Stimulated activated CD4-positive, alpha-beta T cell treated with anti-CD3 and anti-CD28 coated beads, Interleukin-1b, Interleukin-23, amount 100 ng/mL, for 1 hour (primary cell): Measurements from ENCODE around the gene NTN3.

ENCODE experiments used
- DNase-seq, 2 donors: peaks; one replicate each; pipeline ENCODE4 v3.0.0-alpha.2; 2020; ENCODE audit warnings: low read depth in 2 of 2

Gene NTN3

DNA sequence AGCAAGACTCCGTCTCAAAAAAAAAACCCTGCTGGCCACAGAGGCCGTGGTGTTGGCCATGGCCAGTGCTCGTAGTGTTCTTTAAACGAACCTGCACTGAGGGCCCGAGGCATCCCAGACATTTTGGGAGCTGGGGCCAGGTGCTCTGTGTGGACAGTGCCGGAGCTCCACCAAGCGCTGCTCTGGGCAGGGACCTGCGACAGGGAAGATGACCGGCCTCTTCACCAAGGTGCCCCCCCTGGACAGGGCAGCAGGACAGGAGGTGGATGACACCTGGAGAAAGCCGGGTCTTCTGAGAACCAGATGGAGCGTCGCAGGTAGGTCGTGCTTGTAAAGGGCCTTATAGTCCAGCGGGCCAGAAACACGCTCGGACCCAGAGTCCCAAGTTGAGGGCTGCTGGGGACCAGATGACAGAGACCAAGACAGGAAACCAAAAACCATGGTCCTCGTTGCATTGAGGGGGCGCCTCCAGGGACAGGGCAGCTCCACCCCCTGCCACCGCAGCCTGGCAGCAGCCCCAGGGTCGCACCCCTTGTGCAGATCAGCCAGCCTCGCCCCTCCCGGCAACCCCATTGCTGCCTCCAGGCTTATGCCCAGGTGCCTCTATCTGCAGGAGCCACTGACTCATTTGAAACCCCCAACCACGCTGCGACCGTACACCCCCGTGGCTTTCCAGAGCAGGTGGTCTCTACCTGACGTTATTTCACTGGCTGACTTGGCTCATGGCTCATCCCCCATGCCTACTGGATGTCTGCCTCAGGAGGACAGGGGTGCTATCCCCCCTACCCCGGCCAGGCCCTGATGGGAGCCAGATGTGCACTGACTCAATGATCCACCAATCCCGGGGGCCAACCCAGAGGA, 4.2 kb upstream of the NTN3 start:
- no peak for DNase-seq

DNA sequence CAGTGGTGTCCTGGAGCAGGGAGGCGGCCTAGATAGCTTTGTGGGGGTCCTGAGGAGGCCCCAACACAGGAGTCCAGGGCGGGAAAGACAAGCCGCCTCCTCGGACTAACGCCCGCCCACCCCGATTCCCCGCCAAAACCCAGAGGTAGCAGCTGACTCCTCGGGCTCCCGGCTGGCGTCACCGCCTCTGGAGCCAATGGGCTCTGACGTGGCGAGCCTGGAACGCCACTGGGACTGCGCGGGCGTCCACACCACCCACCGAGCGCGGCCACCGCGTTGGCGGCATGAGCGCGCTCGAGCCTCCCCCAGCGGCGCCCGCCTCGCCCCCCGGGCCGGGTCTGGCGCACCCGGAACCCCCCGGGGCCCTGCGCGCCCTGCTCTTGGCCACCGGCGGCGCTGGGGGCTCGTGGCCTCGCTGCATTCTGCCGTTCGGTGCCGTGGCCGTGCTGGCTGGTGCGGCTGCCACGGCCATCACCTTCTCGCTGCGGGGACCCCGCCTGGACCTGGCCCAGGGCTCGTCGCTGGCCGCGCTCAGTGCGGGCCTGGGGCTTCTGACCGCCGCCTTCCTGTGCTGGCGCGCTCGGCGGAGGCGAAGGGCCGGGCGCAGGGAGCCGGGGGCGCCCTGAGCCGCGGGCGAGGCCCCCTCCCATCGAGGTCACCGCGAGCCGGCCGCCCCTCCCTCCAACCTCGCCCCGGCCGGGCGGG, 3.4 kb upstream of the NTN3 start:
- DNase-seq = no peak

DNA sequence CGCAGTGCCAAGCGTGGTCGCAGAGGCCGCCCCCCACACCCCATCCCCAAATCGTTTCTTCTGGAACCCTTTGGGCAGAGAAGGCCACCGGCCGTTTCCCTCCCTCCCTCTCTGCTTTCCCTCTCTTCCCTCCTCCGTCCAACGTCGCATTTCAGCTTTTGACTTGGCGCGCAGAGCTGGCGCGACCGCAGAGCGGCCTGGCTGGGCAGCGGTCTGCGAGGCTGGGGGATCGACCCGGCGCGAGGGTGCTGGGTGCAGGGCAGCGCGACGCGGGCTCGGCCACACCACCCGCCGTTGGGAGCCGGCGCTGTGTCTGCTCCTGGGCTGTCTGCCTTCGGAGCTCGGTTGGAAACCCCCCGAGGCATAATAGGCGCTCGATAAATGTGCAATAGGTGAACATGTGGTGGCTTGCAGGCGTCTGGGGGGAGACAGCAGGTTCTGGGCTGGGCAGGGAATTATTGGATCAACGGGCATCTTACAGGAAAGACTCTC, 2.8 kb upstream of the NTN3 start:
- no peak for DNase-seq

DNA sequence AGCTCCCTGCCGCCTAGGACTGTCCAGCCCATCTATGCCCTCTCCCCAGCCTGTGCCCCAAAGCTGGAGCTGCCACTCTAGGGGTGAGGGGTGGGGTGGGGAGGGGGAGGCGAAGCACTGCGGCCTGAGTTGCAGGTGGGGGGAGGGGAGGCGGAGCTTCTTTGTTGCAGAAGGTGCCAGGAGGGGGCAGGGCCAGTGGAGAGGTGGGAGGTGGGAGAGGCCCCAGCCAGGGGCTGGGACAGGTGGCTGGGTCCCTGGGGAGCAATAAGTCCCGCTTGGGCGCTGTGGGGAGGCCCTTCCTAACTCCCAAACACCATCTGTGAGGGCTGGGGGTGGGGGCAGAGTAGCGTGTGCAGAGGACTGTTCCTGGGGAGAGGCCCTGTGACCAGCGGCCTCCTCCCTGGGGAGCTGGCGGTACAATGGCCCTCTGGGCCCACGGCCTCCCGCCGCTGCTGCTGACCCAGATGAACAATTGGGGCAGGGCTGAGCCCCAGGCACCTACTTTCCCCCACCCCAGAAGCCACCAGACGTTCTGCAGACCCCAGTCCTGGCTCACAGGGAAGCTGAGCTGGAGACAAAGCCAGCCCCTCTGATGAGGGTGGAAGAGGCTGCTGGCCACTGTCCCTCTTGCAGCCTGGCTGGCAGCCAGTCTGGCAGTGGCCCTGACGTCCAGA, 2.2 kb upstream of the NTN3 start:
- no peak for DNase-seq

DNA sequence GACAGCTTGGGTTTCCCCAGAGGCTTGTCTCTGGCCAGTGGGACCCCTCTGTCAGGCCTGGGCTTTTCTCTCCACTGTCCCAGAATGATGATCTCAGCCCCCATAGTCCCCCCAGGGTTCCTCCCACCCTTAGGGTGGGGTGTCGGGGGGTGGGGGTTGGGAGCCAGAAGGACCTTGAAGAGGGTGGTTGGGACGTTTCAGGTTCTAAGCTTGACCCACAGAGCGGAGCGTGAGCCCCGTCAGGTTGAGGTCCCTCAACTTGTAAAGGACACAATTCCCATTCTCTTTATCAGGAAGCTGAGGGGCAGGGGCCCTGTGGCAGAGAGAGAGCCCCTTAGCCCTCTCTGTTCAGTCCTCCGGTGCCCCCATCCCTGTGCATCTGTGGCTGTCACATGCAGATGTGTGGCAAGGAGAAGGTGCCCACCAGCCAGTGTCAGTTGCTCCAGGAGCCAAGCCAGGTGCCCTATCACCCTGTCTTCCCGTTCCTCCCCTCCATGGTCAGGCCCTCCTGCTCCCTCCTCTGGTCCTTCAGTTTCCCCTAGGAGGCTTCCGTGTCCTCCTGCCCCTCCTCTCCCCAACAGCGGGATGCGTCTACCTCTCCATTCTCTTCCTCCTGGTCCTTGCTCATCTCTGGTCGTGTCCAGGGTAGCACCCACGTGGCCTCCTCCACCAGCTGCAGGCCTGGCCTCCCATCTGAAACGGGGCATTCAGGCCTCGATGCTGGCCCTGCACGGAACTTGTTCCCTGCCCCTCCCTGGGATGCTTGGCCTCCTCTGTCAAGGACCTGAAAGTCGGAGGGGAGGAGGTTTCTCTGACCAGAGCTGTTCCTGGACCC, 1.5 kb upstream of the NTN3 start:
- DNase-seq = no peak

DNA sequence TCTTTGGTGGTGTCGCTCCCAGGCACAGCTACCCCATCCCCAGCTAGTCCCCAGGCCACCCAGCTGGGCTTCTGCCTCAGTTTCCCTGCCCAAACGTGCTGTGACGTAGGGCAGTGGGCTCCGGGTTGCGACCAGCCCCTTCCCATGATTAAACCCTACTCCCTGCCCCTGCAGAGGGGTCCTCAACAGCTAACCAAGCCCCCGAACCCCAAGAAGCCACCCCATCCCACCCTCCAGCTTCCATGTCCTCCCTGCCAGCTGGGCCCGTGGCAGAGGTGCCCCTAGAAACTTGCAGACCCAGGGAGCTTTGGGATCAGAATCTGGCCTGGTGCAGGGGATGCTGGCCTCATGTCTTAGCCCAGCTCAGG, 879 bp upstream of the NTN3 start:
- DNase-seq = no peak

DNA sequence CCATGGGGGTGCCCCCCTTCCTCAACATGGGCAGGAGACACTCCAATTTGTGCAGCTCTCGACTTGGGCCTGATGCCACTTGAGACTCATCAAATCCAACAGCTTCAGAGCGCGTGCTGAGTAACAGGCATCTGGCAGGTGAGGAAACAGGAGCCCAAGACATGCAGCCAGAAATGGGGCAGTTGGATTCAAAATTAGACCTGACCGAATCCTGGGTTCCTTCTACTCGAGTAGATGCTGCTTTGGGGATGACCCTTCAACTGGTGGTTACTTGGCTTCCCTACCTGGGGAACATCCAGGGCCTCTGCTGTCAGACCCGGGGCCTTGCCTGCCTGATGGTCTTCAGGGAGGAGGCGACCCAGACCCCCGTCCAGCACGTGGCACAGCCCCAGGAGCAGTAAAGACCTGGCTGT, 488 bp upstream of the NTN3 start:
- DNase-seq = no peak

DNA sequence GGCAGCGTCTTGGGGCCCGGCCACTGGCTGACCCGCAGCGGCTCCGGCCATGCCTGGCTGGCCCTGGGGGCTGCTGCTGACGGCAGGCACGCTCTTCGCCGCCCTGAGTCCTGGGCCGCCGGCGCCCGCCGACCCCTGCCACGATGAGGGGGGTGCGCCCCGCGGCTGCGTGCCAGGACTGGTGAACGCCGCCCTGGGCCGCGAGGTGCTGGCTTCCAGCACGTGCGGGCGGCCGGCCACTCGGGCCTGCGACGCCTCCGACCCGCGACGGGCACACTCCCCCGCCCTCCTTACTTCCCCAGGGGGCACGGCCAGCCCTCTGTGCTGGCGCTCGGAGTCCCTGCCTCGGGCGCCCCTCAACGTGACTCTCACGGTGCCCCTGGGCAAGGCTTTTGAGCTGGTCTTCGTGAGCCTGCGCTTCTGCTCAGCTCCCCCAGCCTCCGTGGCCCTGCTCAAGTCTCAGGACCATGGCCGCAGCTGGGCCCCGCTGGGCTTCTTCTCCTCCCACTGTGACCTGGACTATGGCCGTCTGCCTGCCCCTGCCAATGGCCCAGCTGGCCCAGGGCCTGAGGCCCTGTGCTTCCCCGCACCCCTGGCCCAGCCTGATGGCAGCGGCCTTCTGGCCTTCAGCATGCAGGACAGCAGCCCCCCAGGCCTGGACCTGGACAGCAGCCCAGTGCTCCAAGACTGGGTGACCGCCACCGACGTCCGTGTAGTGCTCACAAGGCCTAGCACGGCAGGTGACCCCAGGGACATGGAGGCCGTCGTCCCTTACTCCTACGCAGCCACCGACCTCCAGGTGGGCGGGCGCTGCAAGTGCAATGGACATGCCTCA, 773 bp downstream of the NTN3 start:
- DNase-seq = no peak

DNA sequence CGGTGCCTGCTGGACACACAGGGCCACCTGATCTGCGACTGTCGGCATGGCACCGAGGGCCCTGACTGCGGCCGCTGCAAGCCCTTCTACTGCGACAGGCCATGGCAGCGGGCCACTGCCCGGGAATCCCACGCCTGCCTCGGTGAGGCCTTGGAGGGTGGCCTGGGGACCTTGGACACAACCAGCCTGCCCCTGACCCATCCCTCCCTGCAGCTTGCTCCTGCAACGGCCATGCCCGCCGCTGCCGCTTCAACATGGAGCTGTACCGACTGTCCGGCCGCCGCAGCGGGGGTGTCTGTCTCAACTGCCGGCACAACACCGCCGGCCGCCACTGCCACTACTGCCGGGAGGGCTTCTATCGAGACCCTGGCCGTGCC, 1.4 kb downstream of the NTN3 start:
- DNase-seq = no peak

DNA sequence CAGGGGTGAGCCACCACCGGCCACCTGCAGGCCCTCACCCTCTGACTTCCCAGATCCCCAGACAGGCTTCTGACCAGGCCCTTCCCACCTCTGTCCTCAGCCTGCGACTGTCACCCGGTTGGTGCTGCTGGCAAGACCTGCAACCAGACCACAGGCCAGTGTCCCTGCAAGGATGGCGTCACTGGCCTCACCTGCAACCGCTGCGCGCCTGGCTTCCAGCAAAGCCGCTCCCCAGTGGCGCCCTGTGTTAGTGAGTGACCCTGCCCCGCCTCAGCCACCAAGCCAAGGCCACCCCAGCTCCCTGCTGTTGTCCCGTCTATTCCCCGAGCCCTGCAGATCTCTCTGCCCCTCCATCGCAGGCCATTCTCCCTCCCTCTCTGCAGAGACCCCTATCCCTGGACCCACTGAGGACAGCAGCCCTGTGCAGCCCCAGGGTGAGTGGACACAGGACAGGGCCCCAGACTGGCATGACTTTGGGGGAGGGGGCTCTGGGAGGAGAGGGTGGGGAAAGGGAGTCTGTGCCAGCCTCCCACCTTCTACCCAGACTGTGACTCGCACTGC, 1.9 kb downstream of the NTN3 start:
- no peak for DNase-seq

DNA sequence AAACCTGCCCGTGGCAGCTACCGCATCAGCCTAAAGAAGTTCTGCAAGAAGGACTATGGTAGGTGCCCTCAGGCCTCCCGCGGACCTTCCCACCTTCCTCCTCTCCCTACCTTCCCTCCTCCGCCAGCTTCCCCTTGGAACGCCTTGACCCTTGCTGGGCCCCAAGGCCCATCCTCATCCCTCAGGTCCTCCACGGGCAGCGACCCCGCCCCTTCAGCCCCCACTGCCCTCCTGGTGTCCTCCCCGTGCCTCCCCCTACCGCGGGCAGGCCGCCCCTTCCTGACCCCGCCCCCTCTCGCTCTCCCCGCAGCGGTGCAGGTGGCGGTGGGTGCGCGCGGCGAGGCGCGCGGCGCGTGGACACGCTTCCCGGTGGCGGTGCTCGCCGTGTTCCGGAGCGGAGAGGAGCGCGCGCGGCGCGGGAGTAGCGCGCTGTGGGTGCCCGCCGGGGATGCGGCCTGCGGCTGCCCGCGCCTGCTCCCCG, 2.4 kb downstream of the NTN3 start:
- no peak for DNase-seq

DNA sequence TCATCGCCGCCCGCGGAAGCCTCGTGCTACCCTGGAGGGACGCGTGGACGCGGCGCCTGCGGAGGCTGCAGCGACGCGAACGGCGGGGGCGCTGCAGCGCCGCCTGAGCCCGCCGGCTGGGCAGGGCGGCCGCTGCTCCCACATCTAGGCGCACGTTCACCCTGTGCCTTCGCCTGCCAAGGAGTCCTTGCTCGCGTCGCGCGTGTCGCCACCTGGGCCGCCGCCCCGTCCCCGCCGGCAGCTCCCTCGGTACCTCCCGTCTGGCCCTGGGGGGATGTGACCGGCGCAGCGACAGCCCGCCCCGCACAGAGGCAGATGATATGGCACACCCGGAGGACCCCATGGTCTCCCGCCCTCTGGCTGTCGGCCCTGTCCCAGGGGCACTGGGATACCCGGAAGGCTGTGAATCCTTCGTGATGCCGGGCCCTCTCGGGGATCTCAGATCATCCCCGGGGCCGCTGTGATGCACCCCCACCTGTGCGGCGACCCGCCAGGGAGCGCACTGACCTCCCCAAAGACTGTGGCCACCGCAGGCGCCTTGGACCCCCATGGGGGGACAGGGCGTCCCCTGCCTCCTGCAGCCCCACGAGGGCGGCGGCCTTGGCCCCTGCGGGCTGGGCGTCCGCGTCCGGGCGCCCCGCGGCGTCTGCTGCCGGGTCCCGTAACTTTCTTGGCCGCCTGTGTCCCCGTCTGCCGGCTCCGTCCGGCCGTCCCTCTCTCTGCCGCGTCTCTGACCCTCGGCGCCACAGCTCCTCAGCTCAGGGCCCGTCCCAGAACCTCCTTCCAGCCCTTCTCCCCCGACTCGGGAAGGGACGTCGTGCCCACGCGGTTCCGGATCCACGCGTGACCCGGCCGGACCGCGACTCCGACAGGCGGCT, 3.1 kb downstream of the NTN3 start:
- DNase-seq = no peak

DNA sequence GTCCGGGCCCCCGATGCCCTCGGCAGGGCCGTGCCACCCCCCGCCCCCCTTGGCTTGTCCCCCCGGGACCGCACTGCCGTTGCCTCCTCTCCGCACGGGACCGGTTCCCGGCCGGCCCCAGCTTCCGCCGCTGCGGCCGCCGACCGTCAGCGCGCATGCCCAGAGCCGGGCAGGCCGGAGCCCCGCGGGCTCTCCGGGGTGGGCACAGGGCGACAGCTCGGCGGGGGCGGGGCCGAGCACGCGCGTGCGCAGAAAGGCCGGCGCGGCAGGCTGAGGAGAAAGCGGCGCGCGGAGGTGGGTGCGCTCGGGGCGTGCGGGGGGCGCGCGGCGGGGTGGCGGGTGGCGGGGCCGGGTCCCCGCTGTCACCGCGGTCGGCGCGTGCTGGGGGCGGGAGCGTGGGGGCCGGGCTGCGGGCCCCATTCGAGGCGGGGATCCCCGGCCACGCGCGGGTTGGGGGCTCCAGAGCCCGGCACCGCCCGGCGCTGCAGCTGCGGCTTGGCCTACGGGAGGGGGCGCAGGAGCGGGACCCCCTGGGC, 3.8 kb downstream of the NTN3 start, which contains the start of gene TBC1D24:
TSS of gene TBC1D24 (plus strand) at position 251 of the 536 bp plus-strand sequence. CDS start 21,022 bp downstream, outside the sequence.
- peak; percentile 53 to 62 for DNase-seq

DNA sequence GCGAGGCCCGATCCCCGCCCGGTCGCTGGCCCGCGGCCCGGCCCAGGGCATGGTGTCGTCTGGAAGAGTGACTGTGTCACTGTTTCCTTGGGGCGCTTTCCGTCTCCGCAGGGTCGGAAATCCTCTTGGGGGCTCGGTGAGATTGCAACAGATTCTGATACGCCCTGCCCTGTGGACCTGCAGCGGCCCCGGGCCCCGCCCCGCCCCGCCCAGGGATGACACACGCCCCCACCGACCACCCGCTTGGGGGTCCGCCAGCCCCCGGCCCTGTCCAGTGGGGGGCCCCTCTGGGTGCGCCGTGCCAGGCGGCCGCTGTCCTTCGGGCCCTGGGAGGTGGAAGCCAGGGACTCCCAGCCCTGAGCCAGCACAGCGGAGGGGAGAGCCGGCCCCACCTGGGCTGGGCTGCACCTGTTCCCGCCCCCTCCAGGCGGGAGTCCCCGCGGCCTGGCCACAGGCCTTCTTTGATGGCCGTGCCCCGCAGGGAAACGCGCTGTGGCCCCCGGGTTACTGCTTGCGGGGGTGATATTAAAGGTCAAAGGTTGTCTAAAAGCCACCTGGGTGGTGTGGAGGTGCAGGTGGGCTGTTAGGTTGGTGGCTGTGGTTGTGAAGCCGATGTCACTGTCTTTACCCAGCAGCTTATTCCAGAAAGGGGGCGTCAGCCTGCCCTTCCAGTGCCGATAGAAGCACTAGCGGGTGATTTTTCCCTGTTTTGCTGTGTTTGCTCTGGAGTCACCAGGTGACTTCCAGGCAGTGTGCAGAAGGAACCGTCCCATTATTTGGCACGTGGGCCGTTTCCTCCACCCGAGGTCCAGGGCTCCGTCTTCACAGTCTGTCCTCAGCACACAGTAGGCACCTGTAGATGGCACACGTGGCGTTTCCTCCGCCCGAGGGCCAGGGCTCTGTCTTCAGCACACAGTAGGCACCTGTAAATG, 4.6 kb downstream of the NTN3 start:
- DNase-seq = peak in 1 of 2 donors; percentile 21

DNA sequence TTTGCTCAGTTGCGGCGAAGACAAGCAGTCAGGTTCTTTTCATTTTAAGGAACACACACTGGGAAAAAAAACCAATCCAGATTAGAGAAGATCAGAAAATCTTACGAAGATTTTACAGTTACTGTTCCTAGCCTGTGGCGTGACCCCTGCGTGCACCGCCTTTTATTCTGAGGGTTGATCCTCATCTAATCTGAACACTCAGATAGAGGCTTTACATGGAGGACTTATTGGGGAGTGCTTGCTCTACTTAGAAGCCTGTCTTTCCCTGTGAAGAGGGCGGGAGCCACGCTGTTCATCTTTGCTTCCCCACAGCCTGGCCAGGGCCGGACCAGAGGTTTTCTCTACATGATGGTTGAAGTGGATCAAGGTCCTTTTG, 5.2 kb downstream of the NTN3 start:
- DNase-seq = no peak

DNA sequence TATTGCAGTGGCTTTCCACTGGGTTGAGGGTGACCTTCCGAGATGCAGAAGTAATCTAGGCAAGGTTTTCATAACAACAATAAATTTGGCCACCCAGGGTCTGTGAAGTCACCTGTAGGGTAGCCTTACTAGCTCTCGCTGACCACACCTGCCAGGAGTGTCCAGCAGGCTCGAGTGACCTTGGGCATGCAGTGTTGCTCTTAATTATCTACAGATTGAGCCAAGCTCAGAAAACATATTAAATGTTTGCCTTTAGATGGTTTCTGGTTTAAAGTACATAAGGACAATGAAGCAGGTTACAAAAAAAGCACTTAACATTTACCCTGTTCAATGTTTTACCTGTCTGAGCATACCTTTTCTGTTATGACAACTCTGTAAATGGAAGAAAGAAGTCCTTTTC, 5.6 kb downstream of the NTN3 start:
- DNase-seq = no peak

DNA sequence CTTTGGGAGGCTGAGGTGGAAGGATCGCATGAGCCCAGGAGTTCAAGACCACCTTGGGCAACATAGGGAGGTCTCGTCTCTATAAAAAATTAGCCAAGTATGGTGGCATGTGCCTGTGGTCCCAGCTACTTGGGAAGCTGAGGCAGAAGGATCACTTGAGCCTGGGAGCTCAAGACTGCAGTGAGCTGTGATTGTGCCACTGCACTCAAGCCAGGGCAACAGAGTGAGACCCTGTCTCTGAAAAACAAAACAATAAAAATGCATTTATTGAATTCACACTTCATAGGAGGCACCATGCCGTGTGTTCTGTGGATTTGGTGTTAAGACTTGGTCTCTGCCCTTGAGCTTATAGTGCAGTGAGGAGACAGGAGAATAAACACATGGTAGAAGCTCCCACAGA, 6.2 kb downstream of the NTN3 start:
- DNase-seq = no peak

DNA sequence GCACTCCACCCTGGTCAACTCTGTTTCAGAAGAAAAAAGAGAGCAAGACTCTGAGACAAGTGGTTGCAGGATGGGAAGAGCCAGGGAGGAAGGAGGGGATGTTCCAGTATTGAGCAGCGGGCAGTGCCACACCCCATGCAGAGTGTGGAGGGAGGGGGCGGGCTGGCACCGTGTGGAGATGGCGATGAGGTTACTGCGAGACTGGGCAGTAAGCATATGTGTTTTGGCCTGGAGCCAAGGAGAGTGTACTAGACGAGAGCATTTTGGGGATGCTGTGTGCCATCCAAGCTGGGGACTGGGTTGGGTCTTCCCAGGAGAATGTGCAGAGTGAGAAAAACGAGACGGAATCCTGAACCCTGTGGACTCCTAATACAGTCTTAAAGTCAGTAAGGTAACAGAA, 7.2 kb downstream of the NTN3 start:
- no peak for DNase-seq
